GM20431 (cell line): Measurements from ENCODE around the gene MBTD1.
"Not testable (repeated sequence)": the region's sequence is repeated elsewhere in the genome, so short reads cannot be mapped to it uniquely, and the experiment has no call there.

ENCODE experiments used
- in situ Hi-C: fragments of 300-500 bp; cut with MseI, MboI; formaldehyde crosslinking; loops from one replicate; pipeline ENCODE4 v1.15.0; 2020; ENCODE audit warnings: low sequenced_read_pairs; ENCODE audit not compliant: unreplicated experiment

MBTD1 gene

GRCh38 chr17:51259564-51260236 is at the start of gene MBTD1:
TSS of gene MBTD1 (minus strand) at chr17:51260049. CDS start at chr17:51225161, 34,888 bp downstream.
- in situ Hi-C loops = no loop called here

GRCh38 chr17:51305182-51305581 is 45.3 kb upstream of the MBTD1 start:
- in situ Hi-C loops = no loop called here

- in situ Hi-C loops = no loop called here
Measured at GRCh38 chr17:51299859-51300258, 40.0 kb upstream of the MBTD1 start.

- in situ Hi-C loops = no loop called here
Measured at GRCh38 chr17:51298508-51299371, 38.9 kb upstream of the MBTD1 start.

- in situ Hi-C loops = not testable (repeated sequence)
Measured at GRCh38 chr17:51294338-51294737, 34.5 kb upstream of the MBTD1 start.

- in situ Hi-C loops = no loop called here
Measured at GRCh38 chr17:51289696-51290111, 29.9 kb upstream of the MBTD1 start.

- in situ Hi-C loops = no loop called here
Measured at GRCh38 chr17:51287412-51287811, 27.6 kb upstream of the MBTD1 start.

GRCh38 chr17:51279183-51279582 is 19.3 kb upstream of the MBTD1 start:
- in situ Hi-C loops = no loop called here

GRCh38 chr17:51275381-51275780 is 15.5 kb upstream of the MBTD1 start:
- in situ Hi-C loops = no loop called here

GRCh38 chr17:51272812-51273211 is 13.0 kb upstream of the MBTD1 start:
- in situ Hi-C loops = no loop called here

- in situ Hi-C loops = no loop called here
Measured at GRCh38 chr17:51270636-51271035, 10.8 kb upstream of the MBTD1 start.

GRCh38 chr17:51269991-51270390 is 10.1 kb upstream of the MBTD1 start:
- in situ Hi-C loops = no loop called here

- in situ Hi-C loops = not testable (repeated sequence)
Measured at GRCh38 chr17:51264466-51264865, 4.6 kb upstream of the MBTD1 start.

GRCh38 chr17:51263006-51263405 is 3.2 kb upstream of the MBTD1 start:
- in situ Hi-C loops = no loop called here

GRCh38 chr17:51261024-51261963 is 1.4 kb upstream of the MBTD1 start:
- in situ Hi-C loops = no loop called here

GRCh38 chr17:51260237-51261023 is 581 bp upstream of the MBTD1 start, which contains the start of gene UTP18:
TSS of gene UTP18 (plus strand) at chr17:51260546. CDS start at chr17:51260585, 39 bp downstream.
- in situ Hi-C loops = no loop called here

- in situ Hi-C loops = no loop called here
Measured at GRCh38 chr17:51258756-51259563, 889 bp downstream of the MBTD1 start.
